Activated naive CD8-positive, alpha-beta T cell treated with anti-CD3 and anti-CD28 coated beads, Interleukin-2, amount 50 U/mL, for 24 hours (primary cell): ENCODE measurements around the gene SFXN2.
A peak's percentile ranks its signal among the peaks of the same experiment; 100 is the strongest.
"Not testable (repeated sequence)": the region's sequence is repeated elsewhere in the genome, so short reads cannot be mapped to it uniquely, and the experiment has no call there.

Experiments used
- ATAC-seq: fragments of 150-1000 bp; cut with Tn5 transposase; one replicate; pipeline ENCODE4 v1.10.0; 2021
- DNase-seq: peaks from one replicate; pipeline ENCODE4 v3.0.0; 2021
- H3K27ac Mint-ChIP-seq: one replicate; pipeline ENCODE4 v1.8.0; 2021; ENCODE audit warnings: mild to moderate bottlenecking, mixed read lengths
- H3K27me3 Mint-ChIP-seq: one replicate; pipeline ENCODE4 v1.8.0; 2021; ENCODE audit warnings: mixed read lengths
- H3K36me3 Mint-ChIP-seq: one replicate; pipeline ENCODE4 v1.8.0; 2021; ENCODE audit warnings: low read depth, mixed read lengths
- H3K4me1 Mint-ChIP-seq: one replicate; pipeline ENCODE4 v1.8.0; 2021; ENCODE audit warnings: mixed read lengths
- H3K4me3 Mint-ChIP-seq: one replicate; pipeline ENCODE4 v1.8.0; 2021; ENCODE audit warnings: mild to moderate bottlenecking, moderate library complexity, mixed read lengths
- H3K9me3 Mint-ChIP-seq: one replicate; pipeline ENCODE4 v1.8.0; 2021; ENCODE audit warnings: mixed read lengths

Gene SFXN2

GRCh38 chr10:102743588-102744373, 29.3 kb downstream of the SFXN2 start, which contains the start of gene WBP1L:
TSS of gene WBP1L (plus strand) at chr10:102743948. CDS start at chr10:102744054, 106 bp downstream.
- peak within 1 kb of the TSS; percentile 99 for H3K4me3 Mint-ChIP-seq
- H3K27me3 Mint-ChIP-seq: no peaks in the 10 kb centered on the region
- peak within 1 kb of the TSS; percentile 93 for H3K27ac Mint-ChIP-seq
- ATAC-seq (peak; percentile 97), DNase-seq (peak; percentile 93)
- H3K4me1 Mint-ChIP-seq: peaks cover 56% of the 10 kb centered on the region
- H3K36me3 Mint-ChIP-seq: peaks cover 8% of the 10 kb centered on the region
- H3K9me3 Mint-ChIP-seq: peaks cover 6% of the 10 kb centered on the region

- no peaks in the 10 kb centered on the region for H3K27me3 Mint-ChIP-seq
- H3K4me1 Mint-ChIP-seq: peaks cover 58% of the 10 kb centered on the region
- DNase-seq (no peak), ATAC-seq (peak; percentile 1)
- peak overlapping the region; percentile 99 for H3K4me3 Mint-ChIP-seq
- H3K9me3 Mint-ChIP-seq: peaks cover 6% of the 10 kb centered on the region
- H3K36me3 Mint-ChIP-seq: peaks cover 10% of the 10 kb centered on the region
- peak overlapping the region; percentile 93 for H3K27ac Mint-ChIP-seq
Measured at GRCh38 chr10:102744374-102745051, 30.1 kb downstream of the SFXN2 start.

GRCh38 chr10:102745157-102745556, 30.7 kb downstream of the SFXN2 start:
- no peak for ATAC-seq
- H3K27me3 Mint-ChIP-seq: no peaks in the 10 kb centered on the region
- H3K4me1 Mint-ChIP-seq: peaks cover 58% of the 10 kb centered on the region
- DNase-seq: no peak
- H3K4me3 Mint-ChIP-seq: peak overlapping the region; percentile 99
- peaks cover 6% of the 10 kb centered on the region for H3K9me3 Mint-ChIP-seq
- no peak overlapping the region for H3K27ac Mint-ChIP-seq
- H3K36me3 Mint-ChIP-seq: peaks cover 10% of the 10 kb centered on the region

GRCh38 chr10:102752266-102752930, 38.0 kb downstream of the SFXN2 start:
- peak overlapping the region; percentile 8 for H3K27ac Mint-ChIP-seq
- H3K4me1 Mint-ChIP-seq: peaks cover 47% of the 10 kb centered on the region
- H3K27me3 Mint-ChIP-seq: no peaks in the 10 kb centered on the region
- no peaks in the 10 kb centered on the region for H3K9me3 Mint-ChIP-seq
- no peak overlapping the region for H3K4me3 Mint-ChIP-seq
- DNase-seq (no peak), ATAC-seq (no peak)
- H3K36me3 Mint-ChIP-seq: peaks cover 10% of the 10 kb centered on the region

GRCh38 chr10:102752934-102753664, 38.7 kb downstream of the SFXN2 start:
- Mint-ChIP-seq H3K27me3 (no peaks in the 10 kb centered on the region), H3K27ac (no peak overlapping the region), H3K9me3 (no peaks in the 10 kb centered on the region), H3K4me3 (no peak overlapping the region), H3K4me1 (peaks cover 46% of the 10 kb centered on the region), H3K36me3 (peaks cover 10% of the 10 kb centered on the region)
- no peak for DNase-seq
- ATAC-seq: peak; percentile 78

GRCh38 chr10:102753718-102754117, 39.3 kb downstream of the SFXN2 start:
- Mint-ChIP-seq H3K4me1 (peaks cover 46% of the 10 kb centered on the region), H3K27me3 (no peaks in the 10 kb centered on the region), H3K36me3 (peaks cover 5% of the 10 kb centered on the region), H3K27ac (no peak overlapping the region), H3K4me3 (no peak overlapping the region), H3K9me3 (no peaks in the 10 kb centered on the region)
- ATAC-seq (no peak), DNase-seq (no peak)

GRCh38 chr10:102757323-102757722, 42.9 kb downstream of the SFXN2 start:
- ATAC-seq: no peak
- no peak for DNase-seq
- Mint-ChIP-seq H3K4me1 (peaks cover 37% of the 10 kb centered on the region), H3K9me3 (no peaks in the 10 kb centered on the region), H3K27ac (no peak overlapping the region), H3K4me3 (no peak overlapping the region), H3K36me3 (peaks cover 2% of the 10 kb centered on the region), H3K27me3 (no peaks in the 10 kb centered on the region)

- Mint-ChIP-seq H3K36me3 (peaks cover 4% of the 10 kb centered on the region), H3K27me3 (no peaks in the 10 kb centered on the region), H3K4me3 (no peak overlapping the region), H3K9me3 (no peaks in the 10 kb centered on the region), H3K27ac (no peak overlapping the region), H3K4me1 (peaks cover 26% of the 10 kb centered on the region)
- no peak for ATAC-seq
- DNase-seq: no peak
Measured at GRCh38 chr10:102758240-102758932, 44.0 kb downstream of the SFXN2 start.

GRCh38 chr10:102758933-102759262, 44.5 kb downstream of the SFXN2 start:
- H3K4me1 Mint-ChIP-seq: peaks cover 21% of the 10 kb centered on the region
- H3K9me3 Mint-ChIP-seq, H3K36me3 Mint-ChIP-seq, DNase-seq, H3K4me3 Mint-ChIP-seq, ATAC-seq, H3K27me3 Mint-ChIP-seq, H3K27ac Mint-ChIP-seq: not testable (repeated sequence)

- DNase-seq (no peak), ATAC-seq (no peak)
- H3K27me3 Mint-ChIP-seq: no peaks in the 10 kb centered on the region
- peaks cover 5% of the 10 kb centered on the region for H3K36me3 Mint-ChIP-seq
- H3K27ac Mint-ChIP-seq: no peak overlapping the region
- H3K4me3 Mint-ChIP-seq: no peak overlapping the region
- peaks cover 28% of the 10 kb centered on the region for H3K4me1 Mint-ChIP-seq
- no peaks in the 10 kb centered on the region for H3K9me3 Mint-ChIP-seq
Measured at GRCh38 chr10:102759497-102760210, 45.2 kb downstream of the SFXN2 start.

GRCh38 chr10:102761981-102762380, 47.5 kb downstream of the SFXN2 start:
- H3K4me3 Mint-ChIP-seq: no peak overlapping the region
- H3K27ac Mint-ChIP-seq: no peak overlapping the region
- ATAC-seq: no peak
- peaks cover 30% of the 10 kb centered on the region for H3K4me1 Mint-ChIP-seq
- peaks cover 10% of the 10 kb centered on the region for H3K36me3 Mint-ChIP-seq
- H3K9me3 Mint-ChIP-seq: no peaks in the 10 kb centered on the region
- no peak for DNase-seq
- no peaks in the 10 kb centered on the region for H3K27me3 Mint-ChIP-seq

- Mint-ChIP-seq H3K36me3 (peaks cover 10% of the 10 kb centered on the region), H3K4me1 (peaks cover 30% of the 10 kb centered on the region), H3K27me3 (no peaks in the 10 kb centered on the region), H3K9me3 (no peaks in the 10 kb centered on the region), H3K27ac (no peak overlapping the region), H3K4me3 (no peak overlapping the region)
- DNase-seq: no peak
- ATAC-seq: no peak
Measured at GRCh38 chr10:102762401-102763015, 48.1 kb downstream of the SFXN2 start.

- DNase-seq (no peak), ATAC-seq (no peak)
- Mint-ChIP-seq H3K9me3 (no peaks in the 10 kb centered on the region), H3K36me3 (peaks cover 10% of the 10 kb centered on the region), H3K27ac (no peak overlapping the region), H3K27me3 (no peaks in the 10 kb centered on the region), H3K4me3 (no peak overlapping the region), H3K4me1 (peaks cover 31% of the 10 kb centered on the region)
Measured at GRCh38 chr10:102763037-102763607, 48.7 kb downstream of the SFXN2 start.
